Measurements from ENCODE around the gene TRIO.

TRIO gene

DNA sequence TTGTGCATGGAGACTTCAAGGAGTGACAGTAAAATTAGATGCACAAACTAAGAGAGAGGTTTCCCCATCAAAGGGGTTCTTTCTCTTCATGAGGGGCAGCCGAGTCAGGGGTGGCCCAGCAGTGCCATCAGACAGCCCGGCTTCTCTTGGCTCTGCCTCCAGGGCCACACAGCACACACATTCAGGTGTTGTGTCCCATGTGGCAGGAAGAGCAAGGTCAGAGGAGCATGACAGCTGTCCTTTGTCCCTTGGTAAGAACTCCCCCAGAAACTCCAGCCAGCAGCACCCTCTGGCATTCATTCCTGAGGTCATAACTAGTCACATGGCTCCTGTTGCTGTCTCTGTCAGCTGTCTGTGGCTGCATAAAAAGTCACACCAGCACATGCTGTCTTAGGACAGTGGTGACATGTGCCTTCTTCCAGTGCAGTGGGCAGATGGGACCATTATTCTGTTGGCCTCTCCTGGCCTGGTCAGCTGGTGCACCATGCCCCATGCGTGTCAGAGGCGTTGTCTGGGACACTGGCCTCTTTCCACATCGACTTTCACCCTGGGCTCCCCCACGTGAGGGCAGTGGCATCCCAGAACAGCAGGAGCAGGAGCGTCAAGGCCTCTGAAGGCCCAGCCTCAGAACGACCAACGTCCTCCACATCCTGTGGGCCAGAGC, 360.0 kb downstream of the TRIO start:
- DNase-seq: no peak

DNA sequence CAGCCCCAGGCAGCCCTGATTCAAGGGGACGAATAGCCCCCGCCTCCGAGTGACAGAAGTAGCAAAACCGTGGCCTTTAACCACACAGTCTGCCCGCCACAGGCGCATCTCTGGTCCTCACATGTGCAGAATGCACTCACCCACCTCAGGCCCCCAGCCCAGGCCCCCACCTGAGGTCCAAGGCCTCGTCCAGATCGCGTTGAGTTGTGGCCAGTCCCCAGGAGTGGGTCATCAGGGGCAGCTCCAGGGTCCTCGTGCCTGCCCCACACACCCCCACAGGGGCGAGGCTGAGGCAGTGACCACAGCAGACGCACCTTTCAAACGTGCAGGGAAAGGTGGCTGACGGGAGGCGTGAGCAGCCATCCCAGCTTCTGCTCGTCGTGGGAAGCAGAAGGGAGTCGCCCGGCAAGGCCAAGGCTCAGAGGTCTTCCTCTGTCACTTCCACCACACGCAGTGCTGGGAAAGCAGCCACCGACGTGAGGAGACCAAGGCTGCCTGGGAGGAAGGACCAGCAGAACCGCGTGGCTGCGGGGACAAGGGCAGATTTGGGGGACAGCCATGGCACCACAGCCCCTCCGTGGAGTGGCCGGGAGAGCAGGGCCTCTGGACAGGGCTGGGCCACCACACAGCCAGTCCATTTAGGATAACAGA, 360.7 kb downstream of the TRIO start:
- DNase-seq: no peak

DNA sequence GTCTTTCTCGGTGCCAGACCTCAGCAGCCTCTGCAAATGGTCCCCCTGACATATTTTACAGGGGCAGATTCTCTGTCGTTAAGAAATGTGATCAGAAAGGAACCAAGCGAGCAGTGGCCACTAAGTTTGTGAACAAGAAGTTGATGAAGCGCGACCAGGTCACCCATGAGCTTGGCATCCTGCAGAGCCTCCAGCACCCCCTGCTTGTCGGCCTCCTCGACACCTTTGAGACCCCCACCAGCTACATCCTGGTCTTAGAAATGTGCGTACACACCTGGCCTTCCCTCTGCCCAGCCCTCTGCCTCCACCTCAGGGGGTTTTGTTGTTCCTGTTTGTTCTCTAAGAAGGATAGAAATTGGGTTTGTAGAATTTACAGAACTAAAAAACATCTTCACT, 361.2 kb downstream of the TRIO start:
- no peak for DNase-seq

DNA sequence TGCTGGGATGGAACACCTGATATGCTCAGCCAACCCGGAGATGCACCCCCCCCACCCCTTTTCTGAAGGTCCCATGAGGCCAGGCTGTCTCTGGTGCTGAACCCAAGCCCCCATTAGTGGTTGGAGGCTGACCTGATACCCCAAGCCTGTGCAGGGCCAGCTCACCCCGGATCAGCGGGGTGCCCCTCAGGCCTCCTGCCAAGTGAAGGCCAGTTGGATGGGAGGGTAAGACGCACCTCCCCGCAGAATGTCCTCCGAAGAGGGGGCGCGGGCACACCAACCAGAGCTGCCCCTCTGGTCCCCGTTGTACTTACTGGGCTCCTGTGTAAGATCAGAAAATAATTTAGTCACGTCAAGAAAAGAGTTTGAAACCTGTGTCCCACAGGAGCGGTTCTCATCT, 361.7 kb downstream of the TRIO start:
- no peak for DNase-seq

DNA sequence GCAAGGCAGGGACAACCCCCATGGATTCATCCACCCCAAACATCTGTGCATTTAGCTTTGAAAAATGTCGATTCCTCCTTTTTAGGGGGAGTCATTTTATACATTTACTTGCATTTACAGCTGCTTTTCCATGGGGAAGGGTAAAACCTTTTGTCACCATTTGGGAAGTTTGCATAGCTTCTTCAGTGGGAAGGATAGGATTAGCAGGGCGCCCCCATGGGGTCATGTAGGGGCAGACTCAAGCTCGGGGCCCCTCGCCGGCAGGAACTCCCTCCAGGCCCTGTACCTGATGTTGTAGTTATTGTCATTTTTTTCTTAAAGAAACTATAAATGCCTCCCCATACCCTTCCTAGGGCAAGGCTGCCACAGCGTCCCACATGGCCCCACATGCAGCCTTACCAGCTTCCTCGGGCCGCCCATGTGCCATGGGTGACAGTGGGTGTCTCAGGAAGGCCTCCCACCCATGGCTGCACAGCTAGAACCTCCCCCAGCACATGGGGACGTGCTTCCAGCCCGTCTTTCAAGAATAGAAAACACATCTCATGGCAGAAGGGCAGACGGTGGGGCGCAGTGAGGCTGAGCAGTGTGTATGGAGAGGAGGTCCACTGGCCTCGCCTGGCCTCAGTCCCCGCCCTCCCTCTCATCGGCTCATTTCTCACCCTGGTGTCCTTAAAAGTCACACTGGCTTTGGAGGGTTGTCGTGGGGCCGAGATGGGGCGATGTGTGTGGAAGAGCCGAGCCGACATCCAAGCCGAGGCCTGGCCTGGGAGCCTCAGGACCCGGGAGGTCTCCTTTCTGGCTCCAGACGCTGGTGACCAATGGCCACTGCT, 362.4 kb downstream of the TRIO start:
- DNase-seq: no peak

DNA sequence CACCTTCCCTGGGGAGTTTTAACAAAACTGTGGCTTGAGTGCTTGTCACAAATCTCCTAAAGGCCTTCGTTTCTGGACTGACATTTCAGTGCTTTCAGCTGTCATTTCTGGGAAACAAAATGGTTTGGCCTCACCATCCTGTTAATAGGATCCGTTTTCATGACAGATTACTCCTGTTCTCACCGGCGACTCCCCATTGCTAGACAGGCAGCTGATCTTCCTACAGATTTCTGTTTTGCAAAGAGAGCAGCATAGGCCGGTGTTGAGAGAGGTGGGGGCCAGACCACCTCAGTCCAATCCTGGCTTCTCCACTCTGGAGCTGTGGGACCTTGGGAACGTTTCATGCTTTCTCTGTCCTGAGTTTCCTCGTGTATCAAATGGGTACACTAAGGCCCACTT, 363.0 kb downstream of the TRIO start:
- no peak for DNase-seq

DNA sequence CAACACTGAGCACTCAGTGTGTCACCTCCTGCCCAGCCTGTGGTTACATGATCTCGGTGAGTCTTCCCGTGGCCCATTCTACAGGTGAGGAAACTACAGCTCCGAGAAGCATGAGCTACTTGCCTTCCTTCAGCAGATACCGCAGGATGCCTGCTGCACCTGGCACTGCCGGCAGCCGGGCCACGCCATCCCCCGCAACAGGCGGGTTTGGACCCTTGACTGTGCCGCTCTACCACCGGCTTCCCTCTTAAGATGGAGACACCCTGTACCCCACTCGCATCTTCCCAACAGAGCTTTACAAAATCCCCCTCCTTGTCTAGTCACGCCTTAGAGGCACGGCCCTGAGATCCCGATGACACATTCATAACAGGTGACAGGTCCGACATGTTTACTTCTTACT, 363.5 kb downstream of the TRIO start:
- no peak for DNase-seq

DNA sequence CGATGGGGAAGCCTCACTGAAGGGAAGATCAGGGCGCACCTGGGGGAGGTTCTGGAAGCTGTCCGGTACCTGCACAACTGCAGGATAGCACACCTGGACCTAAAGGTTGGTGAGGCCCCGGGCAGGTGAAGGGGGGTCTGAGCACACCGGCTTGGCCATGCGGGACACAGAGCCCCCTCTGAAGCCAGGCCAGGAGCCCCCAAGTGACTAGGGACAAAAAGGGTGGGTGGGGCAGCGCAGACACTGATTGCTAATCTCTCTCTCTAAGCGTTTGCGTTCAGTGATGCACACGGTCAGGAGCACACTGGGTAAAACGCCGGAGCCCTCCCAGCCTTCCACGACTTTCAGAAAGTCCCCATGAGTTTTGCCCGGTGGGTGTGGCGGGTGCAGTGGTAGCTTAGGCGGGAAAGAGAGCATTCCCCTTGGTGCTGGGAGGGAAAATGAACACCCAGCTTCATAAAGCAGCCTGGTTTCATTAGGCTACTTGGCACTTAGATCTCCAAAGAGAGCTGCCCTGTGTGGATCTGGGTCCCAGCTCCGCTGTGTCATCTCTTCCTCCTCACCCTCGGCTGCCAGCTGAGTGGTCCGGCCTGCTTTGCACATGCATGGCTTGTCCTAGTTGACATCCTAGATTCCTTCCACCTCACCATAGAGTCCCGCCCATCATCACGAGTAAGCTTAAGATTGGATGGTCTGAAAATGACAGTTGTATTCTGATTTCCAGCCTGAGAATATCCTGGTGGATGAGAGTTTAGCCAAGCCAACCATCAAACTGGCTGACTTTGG, 364.2 kb downstream of the TRIO start:
- no peak for DNase-seq

DNA sequence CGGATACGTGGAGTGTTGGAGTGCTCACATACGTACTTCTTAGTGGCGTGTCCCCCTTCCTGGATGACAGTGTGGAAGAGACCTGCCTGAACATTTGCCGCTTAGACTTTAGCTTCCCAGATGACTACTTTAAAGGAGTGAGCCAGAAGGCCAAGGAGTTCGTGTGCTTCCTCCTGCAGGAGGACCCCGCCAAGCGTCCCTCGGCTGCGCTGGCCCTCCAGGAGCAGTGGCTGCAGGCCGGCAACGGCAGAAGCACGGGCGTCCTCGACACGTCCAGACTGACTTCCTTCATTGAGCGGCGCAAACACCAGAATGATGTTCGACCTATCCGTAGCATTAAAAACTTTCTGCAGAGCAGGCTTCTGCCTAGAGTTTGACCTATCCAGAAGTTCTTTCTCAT, 364.9 kb downstream of the TRIO start:
- DNase-seq: no peak

DNA sequence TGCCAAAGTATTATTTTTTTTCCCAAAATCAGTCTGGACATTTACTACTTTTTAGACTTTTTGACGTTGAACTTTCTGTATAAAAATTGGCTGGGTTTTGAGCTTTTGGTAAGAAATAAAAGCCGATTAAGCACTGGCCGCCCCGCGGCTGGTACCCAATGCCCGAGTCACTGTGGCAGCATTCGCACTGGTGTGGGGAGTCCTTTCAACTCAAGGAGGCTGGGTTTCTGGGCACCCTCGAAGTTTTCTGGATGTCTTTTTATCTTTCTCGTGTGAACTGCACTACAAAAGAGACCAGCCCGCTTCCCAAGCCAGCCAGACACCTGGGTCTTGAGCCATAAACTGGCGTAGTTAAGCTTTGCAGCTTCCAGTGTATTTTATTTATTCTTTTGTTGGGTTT, 366.4 kb downstream of the TRIO start:
- no peak for DNase-seq

DNA sequence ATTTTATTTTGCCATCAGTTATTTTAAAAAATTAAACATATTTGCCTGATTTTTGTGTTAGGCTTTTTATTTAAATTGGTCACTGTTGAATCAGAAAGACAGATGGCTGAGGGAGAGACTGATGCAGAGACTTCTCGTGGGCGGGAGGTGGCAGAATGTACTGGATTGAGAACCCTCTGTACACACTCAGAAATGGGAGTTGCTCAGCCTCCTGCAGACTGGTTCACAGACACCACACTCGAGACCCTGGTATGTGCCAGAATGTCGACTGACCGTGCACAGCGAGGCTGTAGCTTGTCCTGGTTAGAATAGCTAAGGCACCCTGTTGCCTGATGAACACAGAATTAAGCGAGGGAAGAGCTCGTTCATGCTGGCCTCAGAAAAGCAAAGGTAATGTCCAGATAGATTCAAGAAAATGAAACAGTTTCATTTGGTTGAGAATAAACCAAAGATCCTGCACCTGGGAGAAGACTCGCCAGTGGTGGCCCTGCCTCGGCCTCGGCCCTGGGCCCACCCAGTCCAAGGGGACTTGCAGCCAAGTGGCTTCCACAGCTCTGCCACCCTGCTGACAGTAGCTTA, 367.1 kb downstream of the TRIO start:
- no peak for DNase-seq

DNA sequence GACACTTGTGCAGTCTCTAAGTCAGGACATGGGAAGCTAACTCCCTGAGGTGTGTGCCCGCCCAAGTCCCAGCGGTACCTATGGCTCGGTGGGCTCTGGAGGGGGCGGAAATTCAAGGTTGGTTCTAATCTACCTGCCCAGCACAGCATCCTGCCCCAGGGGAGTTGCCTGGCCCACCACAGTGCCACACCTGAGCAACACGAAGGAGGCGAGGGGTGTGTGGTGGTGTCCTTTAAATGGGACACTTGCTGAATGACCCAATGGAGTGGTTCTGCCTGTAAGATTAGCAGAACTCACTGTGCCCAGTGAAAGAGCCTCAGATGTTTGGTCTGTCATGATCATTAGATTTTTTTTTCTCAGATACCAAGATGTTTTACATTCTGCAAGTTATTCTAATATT, 367.7 kb downstream of the TRIO start:
- no peak for DNase-seq

DNA sequence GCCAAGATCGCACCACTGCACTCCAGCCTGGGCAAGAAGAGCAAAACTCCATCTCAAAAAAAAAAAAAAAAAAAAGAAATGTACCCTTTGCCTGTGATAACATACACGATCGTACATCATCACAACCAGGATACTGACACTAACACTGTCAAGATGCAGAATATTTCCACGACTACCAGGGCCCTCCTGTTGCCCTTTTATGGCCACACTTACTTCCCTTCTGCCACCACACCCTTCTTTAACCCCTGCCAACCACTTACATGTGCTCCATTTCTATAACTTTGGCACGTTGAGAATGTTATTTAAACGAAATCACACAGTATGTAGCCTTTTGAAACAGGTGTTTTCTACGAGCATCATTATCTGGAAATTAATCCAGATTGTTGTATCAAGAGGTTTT, 369.4 kb downstream of the TRIO start:
- DNase-seq: no peak

DNA sequence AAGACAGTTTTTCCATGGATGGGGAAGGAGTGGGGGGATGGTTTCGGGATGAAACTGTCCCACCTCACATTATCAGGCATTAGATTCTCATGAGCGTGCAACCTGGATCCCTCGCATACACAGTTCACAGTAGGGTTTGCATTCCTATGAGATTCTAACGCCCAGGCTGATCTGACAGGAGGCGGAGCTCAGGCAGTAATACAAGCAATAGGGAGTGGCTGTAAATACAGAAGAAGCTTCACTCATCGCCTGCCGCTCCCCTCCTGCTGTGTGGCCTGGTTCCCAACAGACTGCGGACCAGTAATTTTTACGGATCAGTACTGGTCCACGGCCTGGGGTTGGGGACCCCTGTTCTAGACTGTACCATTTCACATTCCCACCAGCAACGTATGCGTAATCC, 370.1 kb downstream of the TRIO start:
- DNase-seq: no peak

DNA sequence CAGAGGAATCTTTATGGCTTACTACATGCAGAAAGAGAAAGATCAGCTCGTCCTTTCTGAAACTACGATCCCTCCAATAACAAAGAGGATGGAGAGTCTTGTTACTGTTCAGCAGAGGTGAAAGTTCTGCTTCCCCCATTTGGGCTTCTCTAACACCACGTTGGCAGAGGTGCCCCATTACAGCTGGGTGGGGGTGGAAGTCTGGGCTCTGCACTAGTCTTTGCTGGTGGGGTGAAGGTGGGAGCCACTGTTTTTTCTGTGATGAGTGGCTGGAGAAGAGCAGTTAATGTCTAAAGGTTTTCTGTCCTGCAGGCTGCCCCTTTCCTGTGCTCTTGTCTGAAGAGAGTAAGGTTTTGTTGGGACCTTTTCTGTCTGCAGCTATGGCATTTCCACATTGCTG, 373.8 kb downstream of the TRIO start:
- DNase-seq: no peak

DNA sequence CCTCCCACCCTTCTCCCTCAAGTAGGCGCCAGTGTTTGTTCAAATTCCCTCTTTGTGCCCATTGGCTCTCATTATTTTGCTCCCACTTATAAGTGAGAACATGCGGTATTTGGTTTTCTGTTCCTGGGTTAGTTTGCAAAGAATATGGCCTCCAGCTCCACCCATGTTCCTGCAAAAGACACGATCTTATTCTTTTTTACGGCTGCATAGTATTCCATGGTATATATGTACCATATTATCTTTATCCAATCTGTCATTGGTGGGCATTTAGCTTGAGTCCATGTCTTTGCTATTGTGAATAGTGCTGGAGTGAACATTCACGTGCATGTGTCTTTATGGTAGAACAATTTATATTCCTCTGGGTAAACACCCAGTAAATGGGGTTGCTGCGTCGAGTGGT, 375.5 kb downstream of the TRIO start:
- no peak for DNase-seq

DNA sequence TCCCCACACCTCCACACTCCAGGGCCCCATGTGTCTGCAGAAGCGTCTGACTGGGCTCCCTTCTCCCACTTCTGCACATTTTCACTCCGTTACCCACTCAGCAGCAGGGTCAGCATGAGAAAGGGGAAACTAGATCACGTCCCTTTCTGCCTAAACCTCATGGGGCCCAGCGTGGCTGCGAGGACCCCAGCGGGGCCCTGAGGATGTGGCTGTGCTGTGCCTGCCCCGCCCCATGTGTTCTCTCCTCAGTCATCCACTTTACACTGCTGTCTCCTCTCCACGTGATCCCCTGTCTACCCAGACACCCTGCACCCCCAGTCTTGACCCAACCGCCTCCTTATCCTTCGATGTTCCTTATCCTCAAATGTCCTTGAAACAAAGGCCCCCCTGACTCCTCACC, 378.6 kb downstream of the TRIO start:
- DNase-seq: no peak

DNA sequence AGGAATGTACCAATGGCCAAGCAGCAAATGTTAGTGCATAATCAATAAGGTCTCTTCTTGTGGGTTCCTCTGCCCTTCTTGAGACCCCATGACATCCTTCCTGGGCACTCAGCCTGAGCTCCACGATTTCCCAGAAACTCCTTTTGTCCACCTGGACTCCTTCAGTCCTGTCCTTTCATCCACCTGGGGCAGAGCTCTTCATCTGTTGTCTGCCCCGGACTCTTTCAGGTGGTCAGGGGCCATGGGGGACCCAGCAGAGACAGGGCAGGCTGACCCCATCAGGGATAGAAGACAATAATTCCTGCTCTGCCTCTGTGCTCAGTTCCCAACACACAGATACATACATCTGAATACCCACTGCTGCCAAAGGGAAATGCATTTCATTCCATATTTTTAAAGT, 379.6 kb downstream of the TRIO start:
- no peak for DNase-seq

DNA sequence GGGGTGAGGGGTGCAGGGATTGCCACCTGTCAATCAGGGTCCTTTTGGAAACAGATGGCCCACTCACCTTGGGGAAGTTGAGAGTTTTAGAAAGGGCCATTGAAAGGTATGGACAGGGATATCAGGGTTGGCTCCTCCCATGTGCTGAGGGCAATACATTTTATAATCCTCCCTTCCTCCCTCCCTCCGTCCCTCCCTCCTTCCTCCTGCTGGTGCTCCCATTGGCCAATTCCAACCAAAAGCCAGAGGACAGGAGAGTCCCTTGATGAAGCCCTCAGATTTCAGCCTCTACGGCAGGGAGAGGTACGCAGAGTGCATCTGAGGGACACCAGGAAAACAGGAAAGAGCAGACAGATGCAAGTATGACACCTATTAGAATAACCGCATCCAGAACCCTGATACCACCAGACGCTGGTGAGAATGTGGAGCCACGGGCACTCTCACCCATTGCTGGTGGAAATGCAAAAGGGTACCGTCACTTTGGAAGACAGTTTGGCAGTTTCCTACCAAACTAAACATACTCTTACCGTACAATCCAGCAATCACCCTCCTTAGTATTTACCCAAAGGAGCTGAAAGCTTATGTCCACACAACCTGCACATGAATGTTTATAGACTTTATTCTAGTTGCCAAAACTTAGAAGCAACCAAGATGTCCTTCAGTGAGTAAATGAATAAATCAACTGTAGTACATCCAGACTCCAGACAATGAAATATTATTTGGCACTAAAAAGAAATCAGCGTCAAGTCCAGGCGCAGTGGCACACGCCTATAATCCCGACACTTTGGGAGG, 380.3 kb downstream of the TRIO start:
- DNase-seq: no peak

DNA sequence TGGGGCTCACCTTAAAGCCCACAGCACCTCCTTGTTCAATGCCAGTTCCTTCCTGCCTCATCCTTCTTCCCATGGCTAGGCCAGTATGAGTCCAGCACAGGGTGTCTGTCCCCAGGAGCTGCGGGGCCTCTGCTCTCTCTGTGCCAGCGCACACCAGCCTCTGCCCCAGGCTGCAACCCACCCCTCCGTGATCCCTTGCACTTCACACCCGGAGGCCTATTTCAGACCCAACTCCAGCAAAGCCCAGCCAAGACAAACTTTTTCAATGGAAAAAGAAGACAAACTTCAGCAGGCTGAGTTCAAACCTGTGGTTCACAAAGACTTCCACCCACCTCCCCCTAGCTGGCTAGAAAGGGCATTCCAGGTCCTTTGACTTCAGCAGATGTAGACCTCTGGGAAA, 382.3 kb downstream of the TRIO start:
- no peak for DNase-seq

DNA sequence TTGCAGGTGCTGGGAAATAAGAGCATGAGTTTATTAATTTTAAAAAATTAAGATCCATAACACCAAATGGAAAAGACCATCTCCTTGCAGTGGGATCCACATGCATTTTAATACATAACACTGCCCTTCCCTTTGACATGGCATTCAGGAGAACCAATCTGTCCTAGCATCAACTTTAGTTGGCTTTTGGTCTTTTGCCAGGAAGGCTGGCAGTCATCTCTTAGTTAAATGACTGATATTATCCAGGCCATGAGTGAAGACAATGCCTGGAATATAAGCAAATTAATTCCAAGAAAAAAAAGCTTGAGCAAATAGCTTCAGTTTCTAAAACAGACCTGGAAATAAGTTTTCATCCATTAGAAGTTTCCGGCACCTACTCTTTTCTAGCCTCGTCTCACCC, 383.4 kb downstream of the TRIO start:
- no peak for DNase-seq

DNA sequence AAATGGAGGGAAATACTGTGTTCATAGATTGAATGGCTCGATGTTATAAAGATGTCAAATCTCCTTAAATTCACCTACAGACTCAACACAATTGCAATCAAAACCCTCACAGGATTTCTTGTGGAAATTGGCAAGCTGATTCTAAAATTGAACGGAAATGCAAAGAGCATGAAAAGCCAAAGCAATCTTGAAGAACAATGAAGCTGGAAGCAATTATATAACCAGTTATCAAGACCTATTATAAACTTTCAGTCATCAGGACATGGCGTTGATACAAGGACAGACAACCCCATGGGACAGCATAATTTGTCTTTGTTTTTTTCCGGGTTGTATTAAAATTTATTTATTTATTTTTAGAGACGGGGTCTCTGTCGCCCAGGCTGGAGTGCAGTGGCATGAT, 385.0 kb downstream of the TRIO start:
- DNase-seq: no peak
